Upper lobe of left lung (tissue), 4 donors: ENCODE data around the gene CACHD1.

ENCODE experiments used
- CTCF ChIP-seq, 6 experiments: fragments of 450-650 bp in 4 of 6; fragments of 200-600 bp in 2 of 6; sonication (generic) in 2 of 6; IDR thresholded peaks; one replicate each; pipeline ENCODE4 v1.5.1; 2016 to 2019; ENCODE audit warnings: antibody characterized with exemption in 6 of 6
- POLR2AphosphoS5 ChIP-seq, 2 donors: sonication (generic); formaldehyde crosslinking; IDR thresholded peaks; one replicate each; pipeline ENCODE4 v1.5.1; 2017; ENCODE audit warnings: antibody characterized with exemption in 2 of 2

- TF ChIP-seq CTCF (IDR thresholded peaks at IDR 0.05) (no peak), POLR2AphosphoS5 (IDR thresholded peaks at IDR 0.05) (no peak)
Observed at GRCh38 chr1:64616039-64616438, 146.1 kb downstream of the CACHD1 start.
